HG03097 (cell line): ENCODE results near the gene RAI1.
A peak's percentile ranks its signal among the peaks of the same experiment; 100 is the strongest.

Experiments used
- ATAC-seq: cut with Tn5 transposase; IDR thresholded peaks from one replicate; pipeline ENCODE4 v1.9.1; 2021; ENCODE audit not compliant: unreplicated experiment, low FRiP score

Gene RAI1

GRCh38 chr17:17822189-17822588 lies 140.9 kb downstream of the RAI1 start:
- no peak for ATAC-seq

- ATAC-seq: no peak
Observed at GRCh38 chr17:17822616-17823015, 141.4 kb downstream of the RAI1 start.

GRCh38 chr17:17823433-17824118 lies 142.3 kb downstream of the RAI1 start:
- peak; percentile 65 for ATAC-seq

GRCh38 chr17:17824119-17824782 lies 143.0 kb downstream of the RAI1 start:
- ATAC-seq: peak; percentile 8

GRCh38 chr17:17824783-17825614 lies 143.7 kb downstream of the RAI1 start:
- ATAC-seq: no peak

GRCh38 chr17:17826342-17826713 lies 145.1 kb downstream of the RAI1 start:
- no peak for ATAC-seq

GRCh38 chr17:17826942-17827785 lies 145.9 kb downstream of the RAI1 start:
- no peak for ATAC-seq

GRCh38 chr17:17827826-17828621 lies 146.8 kb downstream of the RAI1 start:
- ATAC-seq: no peak

- no peak for ATAC-seq
Observed at GRCh38 chr17:17830269-17830567, 149.0 kb downstream of the RAI1 start.

- ATAC-seq: no peak
Observed at GRCh38 chr17:17830740-17831207, 149.5 kb downstream of the RAI1 start.

- ATAC-seq: no peak
Observed at GRCh38 chr17:17831208-17832031, 150.2 kb downstream of the RAI1 start.

GRCh38 chr17:17832032-17832363 lies 150.7 kb downstream of the RAI1 start:
- ATAC-seq: no peak

GRCh38 chr17:17833658-17834357 lies 152.6 kb downstream of the RAI1 start:
- no peak for ATAC-seq

GRCh38 chr17:17834974-17835373 lies 153.7 kb downstream of the RAI1 start:
- no peak for ATAC-seq

GRCh38 chr17:17835415-17836249 lies 154.4 kb downstream of the RAI1 start:
- ATAC-seq: no peak

GRCh38 chr17:17836250-17836817 lies 155.1 kb downstream of the RAI1 start:
- ATAC-seq: peak; percentile 60

GRCh38 chr17:17836818-17837379 lies 155.6 kb downstream of the RAI1 start, which contains the start of gene SREBF1:
TSS of gene SREBF1 (minus strand) at chr17:17836986. CDS start at chr17:17836817, 169 bp downstream.
- peak; percentile 26 for ATAC-seq
